ENCODE results near the gene ZNRF3. TPM values are rescaled to one million over a fixed set of nuclear protein-coding genes. Genes with fewer than 3 reads are reported as not detected.
"Not testable (repeated sequence)": the region's sequence is repeated elsewhere in the genome, so short reads cannot be mapped to it uniquely, and the experiment has no call there.

ZNRF3 gene
- total RNA-seq, 1 donor from 2014 or later = 2.0 TPM

- Mint-ChIP-seq H3K36me3 (ENCODE audit: low read depth) (no peaks in the 10 kb centered on the region), H3K27ac (no peak overlapping the region), H3K4me3 (no peak overlapping the region), H3K4me1 (peaks cover 2% of the 10 kb centered on the region), H3K27me3 (peaks cover 51% of the 10 kb centered on the region), H3K9me3 (no peaks in the 10 kb centered on the region)
- DNase-seq = no peak
- intact Hi-C loops (cut with micrococcal nuclease) = no loop called here
Observed at GRCh38 chr22:29080106-29080975, 197.0 kb downstream of the ZNRF3 start.

DNA sequence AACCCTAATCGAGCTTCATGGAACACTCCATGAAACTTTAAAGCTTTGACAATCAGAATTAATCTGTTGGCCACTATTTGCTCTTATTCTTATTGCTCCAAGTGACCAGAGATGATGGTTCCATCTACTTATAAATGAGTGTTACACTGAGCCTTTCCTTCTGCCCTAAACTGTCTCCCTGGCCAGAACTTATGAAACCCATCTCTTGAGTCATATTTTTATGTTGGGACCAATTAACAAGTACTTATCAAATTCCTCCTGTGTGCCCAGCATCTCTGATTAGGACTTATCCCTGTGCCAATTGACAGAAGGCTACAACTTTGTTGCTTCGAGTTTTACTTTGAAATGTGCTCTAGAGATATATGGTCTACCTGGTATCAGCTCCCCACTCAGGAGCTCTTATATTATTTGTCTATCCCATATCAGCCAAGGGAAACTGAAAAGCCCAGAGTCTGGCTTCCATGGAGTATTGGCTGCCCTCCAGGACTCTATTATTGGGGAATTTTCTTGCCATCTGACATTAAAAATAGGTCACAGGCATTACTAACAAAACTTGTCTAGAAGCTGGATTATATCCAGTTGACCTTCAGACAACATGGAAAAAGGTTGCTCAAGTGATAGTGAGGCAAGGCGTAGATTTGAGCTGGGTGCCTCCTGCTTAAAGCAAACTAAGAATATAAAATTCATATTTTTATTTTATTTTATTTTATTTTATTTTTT lies 198.3 kb downstream of the ZNRF3 start:
- Mint-ChIP-seq H3K4me3 (no peak overlapping the region), H3K27ac (no peak overlapping the region), H3K4me1 (peaks cover 2% of the 10 kb centered on the region), H3K36me3 (ENCODE audit: low read depth) (no peaks in the 10 kb centered on the region), H3K9me3 (no peaks in the 10 kb centered on the region), H3K27me3 (peaks cover 42% of the 10 kb centered on the region)
- no peak for DNase-seq
- intact Hi-C loops (cut with micrococcal nuclease) = no loop called here

- Mint-ChIP-seq H3K27me3 (peaks cover 36% of the 10 kb centered on the region), H3K27ac (no peak overlapping the region), H3K4me1 (peaks cover 2% of the 10 kb centered on the region), H3K36me3 (ENCODE audit: low read depth) (no peaks in the 10 kb centered on the region), H3K9me3 (no peaks in the 10 kb centered on the region), H3K4me3 (no peak overlapping the region)
- intact Hi-C loops (cut with micrococcal nuclease) = no loop called here
- no peak for DNase-seq
Observed at GRCh38 chr22:29082826-29083545, 199.6 kb downstream of the ZNRF3 start.

DNA sequence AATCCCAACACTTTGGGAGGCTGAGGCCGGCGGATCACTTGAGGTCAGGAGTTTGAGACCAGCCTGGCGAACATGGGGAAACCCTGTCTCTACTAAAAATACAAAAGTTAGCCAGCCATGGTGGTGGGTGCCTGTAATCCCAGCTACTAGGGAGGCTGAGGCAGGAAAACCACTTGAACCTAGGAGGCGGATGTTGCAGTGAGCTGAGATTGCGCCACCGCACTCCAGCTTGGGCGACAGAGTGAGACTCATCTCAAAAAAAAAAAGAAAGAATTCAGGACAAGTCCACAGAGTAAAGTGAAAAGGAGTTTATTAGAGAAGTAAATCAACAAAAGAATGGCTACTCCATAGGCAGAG lies 200.2 kb downstream of the ZNRF3 start:
- intact Hi-C loops (cut with micrococcal nuclease); H3K9me3 Mint-ChIP-seq; DNase-seq; H3K36me3 Mint-ChIP-seq (ENCODE audit: low read depth); H3K4me3 Mint-ChIP-seq; H3K27ac Mint-ChIP-seq; H3K4me1 Mint-ChIP-seq: not testable (repeated sequence)
- peaks cover 31% of the 10 kb centered on the region for H3K27me3 Mint-ChIP-seq

DNA sequence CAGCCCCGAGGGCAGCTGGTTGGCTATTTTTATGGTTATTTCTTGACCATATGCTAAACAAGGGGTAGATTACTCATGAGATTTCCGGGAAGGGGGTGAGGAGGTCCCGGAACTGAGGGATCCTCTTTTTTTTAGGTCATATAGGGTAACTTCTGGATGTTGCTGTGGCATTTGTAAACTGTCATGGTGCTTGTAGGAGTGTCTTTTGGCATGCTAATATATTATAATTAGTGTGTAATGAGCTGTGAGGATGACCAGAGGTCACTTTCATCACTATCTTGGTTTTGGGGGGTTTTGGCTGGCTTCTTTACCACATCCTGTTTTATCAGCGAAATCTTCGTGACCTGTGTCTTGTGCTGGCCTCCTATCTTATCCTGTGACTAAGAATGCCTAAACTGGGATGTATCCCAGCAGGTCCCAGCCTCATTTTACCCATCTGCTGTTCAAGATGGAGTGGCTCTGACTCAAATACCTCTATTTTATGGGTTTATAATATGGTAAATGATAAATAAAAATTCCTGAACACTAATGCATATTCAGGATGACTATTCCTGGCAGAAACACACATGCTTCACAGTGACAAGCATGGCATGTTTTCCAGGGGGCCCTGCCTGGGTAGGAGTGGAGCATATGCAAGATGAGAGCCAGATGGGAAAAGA lies 200.7 kb downstream of the ZNRF3 start:
- no peak for DNase-seq
- intact Hi-C loops (cut with micrococcal nuclease) = no loop called here
- no peak overlapping the region for H3K27ac Mint-ChIP-seq
- H3K4me1 Mint-ChIP-seq = peaks cover 2% of the 10 kb centered on the region
- H3K36me3 Mint-ChIP-seq (ENCODE audit: low read depth) = no peaks in the 10 kb centered on the region
- H3K9me3 Mint-ChIP-seq = no peaks in the 10 kb centered on the region
- H3K4me3 Mint-ChIP-seq = no peak overlapping the region
- peaks cover 28% of the 10 kb centered on the region for H3K27me3 Mint-ChIP-seq

DNA sequence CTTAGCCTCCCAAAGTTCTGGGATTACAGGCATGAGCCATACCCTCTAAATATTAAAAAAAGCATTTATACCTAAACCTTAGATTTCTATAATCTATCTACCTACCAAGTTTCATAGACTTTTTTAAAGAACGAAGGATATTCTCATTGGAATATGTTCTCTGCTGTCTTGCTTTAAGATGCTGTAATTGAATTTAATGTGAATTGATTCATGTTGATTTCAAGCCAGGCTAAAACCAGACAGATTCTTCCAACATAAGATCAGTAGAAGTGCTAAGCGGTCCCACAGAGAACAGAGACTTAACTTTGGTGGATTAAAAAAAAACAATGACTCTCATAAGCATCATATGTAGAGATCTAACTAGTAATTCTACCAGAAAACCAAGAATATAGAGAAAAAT lies 203.6 kb downstream of the ZNRF3 start:
- peaks cover 2% of the 10 kb centered on the region for H3K4me1 Mint-ChIP-seq
- H3K4me3 Mint-ChIP-seq = no peak overlapping the region
- H3K9me3 Mint-ChIP-seq = no peaks in the 10 kb centered on the region
- intact Hi-C loops (cut with micrococcal nuclease) = no loop called here
- H3K27ac Mint-ChIP-seq = no peak overlapping the region
- DNase-seq = no peak
- peaks cover 24% of the 10 kb centered on the region for H3K27me3 Mint-ChIP-seq
- no peaks in the 10 kb centered on the region for H3K36me3 Mint-ChIP-seq (ENCODE audit: low read depth)

DNA sequence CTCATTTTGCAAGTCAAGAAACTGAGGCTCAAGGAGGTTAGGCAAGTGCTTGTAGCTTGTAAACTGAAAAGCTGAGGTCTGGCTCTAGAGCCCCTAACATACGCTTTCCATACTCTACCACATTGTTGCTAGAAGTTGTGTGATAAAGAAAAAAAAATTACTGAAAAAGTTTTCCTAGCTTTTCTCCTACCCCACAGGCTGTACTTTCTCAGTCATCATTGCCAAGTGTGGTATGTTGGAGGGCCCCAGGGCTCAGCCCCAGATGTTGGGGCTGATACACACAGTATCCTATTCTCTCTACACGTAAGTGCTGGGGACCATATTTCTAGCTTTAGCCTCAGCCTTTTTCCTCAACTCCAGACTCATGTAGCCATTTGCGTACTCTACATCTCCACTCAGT lies 205.4 kb downstream of the ZNRF3 start:
- Mint-ChIP-seq H3K4me3 (no peak overlapping the region), H3K27ac (no peak overlapping the region), H3K27me3 (peaks cover 26% of the 10 kb centered on the region), H3K9me3 (no peaks in the 10 kb centered on the region), H3K36me3 (ENCODE audit: low read depth) (no peaks in the 10 kb centered on the region), H3K4me1 (peaks cover 2% of the 10 kb centered on the region)
- intact Hi-C loops (cut with micrococcal nuclease) = no loop called here
- DNase-seq = no peak

DNA sequence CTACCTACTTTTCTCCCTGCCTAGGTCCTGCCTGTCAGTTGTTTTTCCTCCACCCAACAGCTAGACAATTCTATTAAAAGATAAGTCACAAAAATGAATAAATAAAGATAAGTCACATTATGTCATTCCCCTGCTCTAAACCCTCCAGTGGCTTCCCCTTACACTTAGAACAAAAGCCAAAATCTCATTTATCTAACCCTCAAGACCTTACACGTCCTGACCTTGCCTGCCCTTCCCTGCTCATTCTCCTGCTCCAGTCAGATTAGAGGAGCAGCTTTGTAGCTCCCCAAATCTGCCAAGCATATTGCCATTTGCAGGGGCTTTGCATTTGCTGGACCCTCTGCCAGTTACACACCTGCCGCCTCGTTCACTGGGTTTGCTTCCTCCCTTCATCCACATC lies 206.1 kb downstream of the ZNRF3 start:
- H3K4me3 Mint-ChIP-seq = no peak overlapping the region
- no peak for DNase-seq
- no peaks in the 10 kb centered on the region for H3K9me3 Mint-ChIP-seq
- H3K4me1 Mint-ChIP-seq = no peaks in the 10 kb centered on the region
- peaks cover 26% of the 10 kb centered on the region for H3K27me3 Mint-ChIP-seq
- no peak overlapping the region for H3K27ac Mint-ChIP-seq
- no peaks in the 10 kb centered on the region for H3K36me3 Mint-ChIP-seq (ENCODE audit: low read depth)
- intact Hi-C loops (cut with micrococcal nuclease) = no loop called here

- intact Hi-C loops (cut with micrococcal nuclease) = no loop called here
- no peak overlapping the region for H3K27ac Mint-ChIP-seq
- H3K4me1 Mint-ChIP-seq = no peaks in the 10 kb centered on the region
- H3K4me3 Mint-ChIP-seq = no peak overlapping the region
- no peak for DNase-seq
- no peaks in the 10 kb centered on the region for H3K36me3 Mint-ChIP-seq (ENCODE audit: low read depth)
- no peaks in the 10 kb centered on the region for H3K9me3 Mint-ChIP-seq
- H3K27me3 Mint-ChIP-seq = peaks cover 26% of the 10 kb centered on the region
Observed at GRCh38 chr22:29090039-29090438, 206.7 kb downstream of the ZNRF3 start.

DNA sequence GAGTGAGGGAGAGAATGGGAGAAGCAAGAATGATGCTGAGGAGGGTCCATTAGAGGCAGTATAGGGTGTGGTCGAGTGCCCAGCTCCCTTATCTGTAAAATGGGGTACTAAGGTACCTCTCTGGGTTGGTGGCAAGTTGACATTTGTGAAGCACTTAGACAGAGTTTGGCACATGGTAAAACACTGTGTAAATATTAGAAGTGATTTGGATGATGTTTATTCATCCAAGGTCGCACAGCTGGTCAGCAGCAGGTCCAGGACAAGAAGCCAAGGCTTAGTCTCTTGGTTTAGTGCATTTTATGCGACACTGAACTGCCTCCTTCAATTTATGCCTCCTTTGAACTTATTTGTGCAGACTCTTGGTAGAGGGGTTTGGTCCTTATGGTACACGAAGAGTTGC lies 208.9 kb downstream of the ZNRF3 start:
- Mint-ChIP-seq H3K36me3 (ENCODE audit: low read depth) (no peaks in the 10 kb centered on the region), H3K4me3 (no peak overlapping the region), H3K27ac (no peak overlapping the region), H3K4me1 (no peaks in the 10 kb centered on the region), H3K9me3 (no peaks in the 10 kb centered on the region), H3K27me3 (peaks cover 27% of the 10 kb centered on the region)
- DNase-seq = no peak
- intact Hi-C loops (cut with micrococcal nuclease) = no loop called here

DNA sequence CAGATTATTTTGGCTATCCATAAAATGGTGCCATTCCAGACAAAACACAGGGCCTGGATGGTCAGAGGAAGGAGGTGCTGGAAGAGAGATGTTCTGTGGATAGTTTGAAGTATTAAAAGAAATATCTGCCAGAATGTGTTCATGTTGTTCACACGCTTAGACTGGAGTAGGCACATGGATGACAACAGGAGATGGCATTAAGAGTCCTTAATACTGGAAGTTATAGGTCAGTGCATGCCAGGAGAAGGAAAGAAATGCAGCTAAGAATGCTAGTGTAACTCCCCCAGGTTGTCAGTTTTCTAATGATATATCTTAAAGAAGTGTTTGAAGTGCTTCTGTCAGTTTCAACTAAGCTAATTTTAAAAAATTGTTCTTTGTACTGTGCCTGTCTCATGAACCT lies 209.7 kb downstream of the ZNRF3 start:
- no peaks in the 10 kb centered on the region for H3K9me3 Mint-ChIP-seq
- H3K4me3 Mint-ChIP-seq = no peak overlapping the region
- H3K36me3 Mint-ChIP-seq (ENCODE audit: low read depth) = no peaks in the 10 kb centered on the region
- no peak for DNase-seq
- intact Hi-C loops (cut with micrococcal nuclease) = no loop called here
- no peak overlapping the region for H3K27ac Mint-ChIP-seq
- no peaks in the 10 kb centered on the region for H3K4me1 Mint-ChIP-seq
- peaks cover 28% of the 10 kb centered on the region for H3K27me3 Mint-ChIP-seq

DNA sequence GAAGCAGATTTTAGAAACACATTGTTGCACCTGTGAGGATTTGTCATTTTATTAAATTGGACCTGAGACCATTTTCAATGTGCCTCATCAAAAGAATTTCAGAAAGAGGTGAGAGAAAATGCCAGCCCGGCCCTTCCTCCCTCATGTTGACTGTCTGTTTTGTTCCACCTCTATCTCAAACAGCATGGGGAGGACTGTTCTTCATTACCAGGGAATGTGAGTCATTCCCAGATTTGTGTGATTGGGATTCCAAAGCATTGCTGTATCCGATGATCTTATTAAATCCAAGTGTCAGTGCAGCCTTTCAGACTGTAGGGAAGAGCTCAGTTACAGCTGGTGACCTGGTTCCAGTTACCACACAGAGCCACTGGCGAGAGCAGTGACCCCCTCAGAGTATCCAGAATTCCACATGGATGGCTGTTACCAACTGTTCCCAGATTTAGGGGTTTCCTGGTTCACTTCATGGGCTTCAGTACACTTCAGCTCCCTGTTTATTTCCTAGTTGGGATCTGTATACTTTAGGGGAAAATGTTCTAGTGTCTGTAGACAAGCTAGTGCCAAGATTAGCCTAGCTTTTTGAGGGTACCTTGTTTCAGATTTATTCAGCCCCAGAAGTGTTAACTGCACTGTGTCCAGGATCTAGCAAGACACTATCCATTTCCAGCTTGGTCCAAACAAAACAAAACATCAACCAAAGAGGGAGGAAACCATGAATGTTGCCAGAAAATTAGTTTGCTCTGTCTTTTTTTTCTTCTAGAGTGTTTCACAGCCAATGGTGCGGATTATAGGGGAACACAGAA lies 210.3 kb downstream of the ZNRF3 start:
- intact Hi-C loops (cut with micrococcal nuclease) = no loop called here
- Mint-ChIP-seq H3K27me3 (peaks cover 27% of the 10 kb centered on the region), H3K36me3 (ENCODE audit: low read depth) (no peaks in the 10 kb centered on the region), H3K4me1 (no peaks in the 10 kb centered on the region), H3K27ac (no peak overlapping the region), H3K4me3 (no peak overlapping the region), H3K9me3 (no peaks in the 10 kb centered on the region)
- DNase-seq = no peak

GRCh38 chr22:29095459-29095858 lies 212.1 kb downstream of the ZNRF3 start:
- intact Hi-C loops (cut with micrococcal nuclease) = no loop called here
- no peaks in the 10 kb centered on the region for H3K4me1 Mint-ChIP-seq
- no peak overlapping the region for H3K4me3 Mint-ChIP-seq
- H3K9me3 Mint-ChIP-seq = no peaks in the 10 kb centered on the region
- H3K27ac Mint-ChIP-seq = no peak overlapping the region
- H3K36me3 Mint-ChIP-seq (ENCODE audit: low read depth) = no peaks in the 10 kb centered on the region
- DNase-seq = no peak
- H3K27me3 Mint-ChIP-seq = peaks cover 19% of the 10 kb centered on the region

Measured in activated CD4-positive, alpha-beta T cell treated with anti-CD3 and anti-CD28 coated beads, Interleukin-2, amount 10 ng/mL, durations not matched to agents 24 days and 14 days (primary cell).